ENCODE data around the gene ZNF440. TPM values are rescaled to one million over a fixed set of nuclear protein-coding genes. Genes with fewer than 3 reads are reported as not detected.

The ZNF440 gene
- total and polyA plus RNA-seq, 10 of the 15 experiments (the other 5 are each of a cell fraction or from before 2014, with no cell fraction given), result 1.3 to 8.9 (median 3.8) TPM

DNA sequence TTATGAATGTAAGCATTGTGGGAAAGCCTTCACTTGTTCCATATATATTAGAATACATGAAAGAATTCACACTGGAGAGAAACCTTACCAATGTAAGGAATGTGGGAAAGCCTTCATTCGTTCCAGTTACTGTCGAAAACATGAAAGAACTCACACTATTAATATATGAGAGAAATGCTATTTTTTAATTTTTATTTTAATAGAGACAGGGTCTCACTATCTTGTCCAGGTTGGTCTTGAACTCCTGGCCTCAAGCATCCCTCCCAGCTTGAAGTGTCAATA lies 7.0 kb upstream of the ZNF440 start (continued):
- TF ChIP-seq SIX5 (IDR thresholded peaks at IDR 0.05; ENCODE audit: low read depth, low read length, severe bottlenecking) (no peak), SREBF1 (IDR thresholded peaks at IDR 0.05; ENCODE audit: low read length) (no peak), CBX5 (IDR thresholded peaks at IDR 0.05; ENCODE audit: low read depth) (no peak)

DNA sequence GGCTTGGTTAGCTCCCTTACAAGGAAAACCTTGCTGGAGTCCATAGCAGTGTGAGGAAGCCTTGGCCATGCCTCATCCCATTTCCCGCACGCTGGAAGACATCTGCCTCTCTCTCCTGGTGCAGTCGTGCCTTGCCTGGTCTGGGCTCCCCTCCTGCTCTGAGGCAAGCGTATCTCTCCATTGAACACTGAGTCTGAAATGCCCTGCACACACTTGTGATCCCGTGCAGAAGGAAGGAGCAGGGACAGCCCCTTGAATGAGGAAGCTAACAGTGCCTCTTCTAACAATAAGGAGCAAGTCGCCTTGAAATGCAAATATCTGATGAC lies 407 bp upstream of the ZNF440 start:
- in situ Hi-C loops (cut with MboI) (no loop called here), intact Hi-C loops (cut with micrococcal nuclease; ENCODE audit: unreplicated experiment) (loop anchor here (5.0 kb wide), 1 partner anchor 216 kb away; the partner anchor contains the start of gene ZNF627)
- Histone ChIP-seq H3K27ac (ENCODE audit: control insufficient read depth, insufficient read depth) (peak overlapping the region; percentile 84; the same call in 1 of the 2 replicates), H3K27me3 (replicated peaks in 1 of 2; ENCODE audit: control insufficient read depth in 2 of 2, insufficient read depth in 2 of 2, low read length in 1 of 2) (no peaks in the 10 kb centered on the region), H3K79me2 (ENCODE audit: control insufficient read depth, insufficient read depth, low read length) (peaks cover 7% of the 10 kb centered on the region; the same call in 1 of the 2 replicates), H3K4me1 (ENCODE audit: control insufficient read depth, insufficient read depth, low read length) (peaks cover 7% of the 10 kb centered on the region), H3K4me3 (peak overlapping the region; percentile 81), H3K36me3 (ENCODE audit: control insufficient read depth in 2 of 2, insufficient read depth in 2 of 2, low read length in 1 of 2) (no peaks in the 10 kb centered on the region), H3K9me3 (replicated peaks; ENCODE audit: control insufficient read depth, insufficient read depth, low read length) (no peaks in the 10 kb centered on the region; the same call in 2 of the 3 replicates), H3K9ac (ENCODE audit: control insufficient read depth, insufficient read depth, low read length) (peak overlapping the region; percentile 84), H4K20me1 (ENCODE audit: control insufficient read depth, insufficient read depth) (no peaks in the 10 kb centered on the region), H3K4me2 (ENCODE audit: control insufficient read depth, insufficient read depth) (peak overlapping the region; percentile 86), H2AFZ (ENCODE audit: control insufficient read depth, low read depth, low read length) (peak overlapping the region; percentile 100)
- ATAC-seq (peak; percentile 52), FAIRE-seq (no peak), DNase-seq (ENCODE audit: low read depth, low spot score) (no peak)
- no TSS peak for BruUV-seq (replicated peaks)
- TF ChIP-seq CBFB (IDR thresholded peaks at IDR 0.05; ENCODE audit: low read depth) (no peak), PML (IDR thresholded peaks at IDR 0.05; ENCODE audit: low read length) (peak; percentile 7; the same call in 1 of the 2 replicates), BHLHE40 (IDR thresholded peaks at IDR 0.05; ENCODE audit: borderline replicate concordance in 1 of 2, low read depth in 2 of 2, low read length in 1 of 2) (peak in 1 of 2 experiments; percentile 78; a peak in 2 of 4 replicates)
- CTCF ChIA-PET, result interaction anchor here (1.2 to 5.9 kb wide), 6 partner anchors 12 to 115 kb away, joined by 3 to 74 read pairs (median 7); partner anchors contain the start of genes ZNF441 and ZNF491
- WGBS (ENCODE audit: insufficient coverage, insufficient replicate concordance, low lambda C conversion rate, missing lambda C conversion rate), result 0% methylated on average over 6 of the region's 6 CpGs
- RAD21 ChIA-PET (ENCODE audit: unreplicated experiment), result interaction anchor here (1.1 to 3.9 kb wide), 3 partner anchors 16 to 154 kb away, joined by 3 to 27 read pairs (median 3); partner anchors contain the start of gene ZNF491
- POLR2A ChIA-PET, result interaction anchor here (0.6 to 0.7 kb wide), 2 partner anchors 278 to 634 kb away, joined by 3 read pairs; no protein-coding TSS in a partner anchor
- SMC1A ChIA-PET (ENCODE audit: uncharacterized antibody, unreplicated experiment), result interaction anchor here (0.8 to 4.0 kb wide), 3 partner anchors 12 to 175 kb away, joined by 3 to 24 read pairs (median 3); partner anchors contain the start of gene ZNF491
